Medulla oblongata (tissue), 1 donor: Measurements from ENCODE around the gene TMEM14A.
"Not testable (repeated sequence)": the region's sequence is repeated elsewhere in the genome, so short reads cannot be mapped to it uniquely, and the experiment has no call there.

ENCODE experiments used
- DNase-seq: peaks from one replicate; pipeline ENCODE4 v3.0.0-alpha.2; 2015; ENCODE audit errors: extremely low spot score

TMEM14A gene

GRCh38 chr6:52657870-52658269, 13.0 kb upstream of the TMEM14A start:
- DNase-seq, result no peak

GRCh38 chr6:52661551-52661950, 9.4 kb upstream of the TMEM14A start:
- DNase-seq, result no peak

GRCh38 chr6:52662031-52662430, 8.9 kb upstream of the TMEM14A start:
- DNase-seq, result no peak

GRCh38 chr6:52663120-52663935, 7.6 kb upstream of the TMEM14A start:
- peak; percentile 89 for DNase-seq

DNA sequence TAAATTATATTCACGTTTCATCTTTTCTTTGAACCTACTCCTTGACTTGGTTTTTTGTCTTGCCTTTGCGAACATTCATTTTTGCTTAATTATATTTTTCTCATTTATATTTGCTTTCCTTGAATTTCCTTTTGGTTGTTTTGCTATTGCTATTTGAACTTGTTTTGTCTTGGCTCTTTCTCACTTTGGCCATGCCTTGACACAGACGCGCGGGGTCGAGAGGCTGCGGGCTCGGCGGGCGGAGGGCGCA, 7.1 kb upstream of the TMEM14A start:
- no peak for DNase-seq

GRCh38 chr6:52664186-52664990, 6.5 kb upstream of the TMEM14A start:
- peak; percentile 93 for DNase-seq

DNA sequence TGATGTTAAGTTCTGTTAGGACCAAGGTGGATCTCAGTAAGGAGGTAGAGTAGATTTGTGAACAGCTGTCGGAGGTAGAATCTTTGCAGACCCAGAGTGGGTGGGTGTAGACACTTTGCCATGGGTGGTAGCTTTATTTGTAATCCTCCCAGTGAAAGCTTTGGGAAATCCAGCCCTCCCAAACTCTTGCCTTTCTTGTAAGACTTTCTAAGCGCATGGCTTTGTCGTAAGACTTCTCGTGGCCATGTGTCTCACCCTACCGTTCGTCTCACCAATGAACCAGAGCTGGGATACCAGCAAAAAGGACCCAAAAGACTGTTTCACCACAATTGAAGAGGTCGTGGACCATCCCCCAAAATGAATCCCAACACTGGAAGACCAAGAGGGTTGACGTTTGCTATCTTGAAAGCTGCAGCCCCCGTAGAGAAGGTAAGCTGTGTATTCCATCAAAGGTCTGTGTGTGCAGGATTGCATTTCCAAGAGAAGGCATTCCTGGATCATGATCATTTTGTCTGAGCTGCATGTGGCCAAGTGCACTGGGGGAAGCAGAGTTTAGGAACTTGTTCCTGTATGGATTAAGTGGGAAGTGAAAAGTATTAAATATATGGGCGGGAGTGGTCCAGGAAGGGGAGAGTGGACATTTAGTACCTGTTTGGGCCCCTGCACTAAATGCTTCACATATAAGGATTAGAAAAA, 5.8 kb upstream of the TMEM14A start:
- no peak for DNase-seq

- no peak for DNase-seq
Measured at GRCh38 chr6:52666071-52666470, 4.8 kb upstream of the TMEM14A start.

DNA sequence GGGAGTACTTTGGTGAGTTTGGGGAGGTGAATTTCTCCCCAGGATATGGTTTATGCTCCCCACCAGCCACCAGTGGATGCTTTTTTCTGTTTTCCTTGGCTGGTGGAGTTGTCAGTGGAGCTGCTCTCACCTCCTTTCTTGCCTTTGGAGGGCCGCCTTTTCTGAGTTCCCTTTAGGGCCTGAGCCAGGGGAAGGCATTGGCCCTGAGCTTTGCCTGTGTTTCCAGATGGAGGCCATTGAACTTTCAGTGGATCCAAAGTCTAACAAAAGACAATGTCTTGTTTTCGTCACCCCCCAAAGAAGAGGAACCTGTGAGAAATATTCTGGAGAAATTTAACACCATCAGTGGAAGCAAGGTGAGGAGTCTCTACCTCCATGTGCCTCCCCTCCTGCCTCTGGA, 4.4 kb upstream of the TMEM14A start:
- DNase-seq, result no peak

GRCh38 chr6:52667572-52667971, 3.3 kb upstream of the TMEM14A start:
- no peak for DNase-seq

- DNase-seq, result no peak
Measured at GRCh38 chr6:52671676-52672075, 763 bp downstream of the TMEM14A start.

DNA sequence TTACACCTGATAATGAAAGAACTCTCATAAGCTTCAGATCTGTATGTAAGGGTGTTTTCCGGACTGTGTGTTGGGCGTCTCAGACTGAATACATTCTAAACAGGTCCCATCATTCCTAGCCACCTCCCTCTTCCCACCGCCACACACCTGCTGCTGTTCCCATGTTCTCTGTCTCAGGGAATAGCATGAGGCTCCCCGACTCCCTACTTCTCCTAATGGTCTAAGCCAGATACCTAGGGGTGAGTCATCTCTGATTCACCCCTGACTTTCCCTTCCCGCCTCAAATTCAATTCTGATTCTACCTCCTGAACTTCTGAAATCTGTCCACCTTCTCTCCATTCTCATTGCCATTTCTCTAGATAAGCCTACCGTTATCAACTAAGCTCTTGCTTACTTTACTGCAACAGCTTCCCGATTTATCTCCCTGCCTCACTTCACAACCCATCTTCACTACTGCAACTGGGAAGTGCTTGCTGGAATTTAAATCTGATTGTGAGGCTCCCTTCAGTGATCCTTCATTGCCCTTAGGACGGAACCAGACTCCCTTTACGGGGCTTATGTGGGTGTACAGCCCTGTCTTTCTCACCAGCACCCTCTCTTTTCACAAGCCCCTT, 1.6 kb downstream of the TMEM14A start:
- no peak for DNase-seq

- DNase-seq, result no peak
Measured at GRCh38 chr6:52674666-52675065, 3.8 kb downstream of the TMEM14A start.

- DNase-seq, result no peak
Measured at GRCh38 chr6:52675372-52675771, 4.5 kb downstream of the TMEM14A start.

- DNase-seq, result not testable (repeated sequence)
Measured at GRCh38 chr6:52676631-52677030, 5.7 kb downstream of the TMEM14A start.

DNA sequence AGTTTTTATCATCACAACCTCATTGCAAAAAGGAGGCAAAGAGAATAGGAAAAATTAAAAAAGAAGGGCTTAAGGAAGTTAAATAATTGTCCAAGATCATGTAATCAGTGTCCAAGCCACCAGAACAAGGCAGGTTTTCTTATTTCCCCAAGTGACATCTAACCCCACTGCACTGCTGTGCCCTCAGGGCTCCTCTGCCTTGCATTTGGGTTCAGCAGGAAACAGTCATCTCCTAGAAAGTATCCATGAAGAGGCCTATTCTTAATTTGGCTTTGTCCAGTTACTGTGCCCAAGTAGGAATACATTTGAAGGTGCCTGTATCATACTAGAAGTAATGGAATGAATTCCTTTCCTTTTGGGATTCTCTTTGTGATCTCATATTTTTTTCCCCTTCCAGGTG, 10.5 kb downstream of the TMEM14A start:
- no peak for DNase-seq

DNA sequence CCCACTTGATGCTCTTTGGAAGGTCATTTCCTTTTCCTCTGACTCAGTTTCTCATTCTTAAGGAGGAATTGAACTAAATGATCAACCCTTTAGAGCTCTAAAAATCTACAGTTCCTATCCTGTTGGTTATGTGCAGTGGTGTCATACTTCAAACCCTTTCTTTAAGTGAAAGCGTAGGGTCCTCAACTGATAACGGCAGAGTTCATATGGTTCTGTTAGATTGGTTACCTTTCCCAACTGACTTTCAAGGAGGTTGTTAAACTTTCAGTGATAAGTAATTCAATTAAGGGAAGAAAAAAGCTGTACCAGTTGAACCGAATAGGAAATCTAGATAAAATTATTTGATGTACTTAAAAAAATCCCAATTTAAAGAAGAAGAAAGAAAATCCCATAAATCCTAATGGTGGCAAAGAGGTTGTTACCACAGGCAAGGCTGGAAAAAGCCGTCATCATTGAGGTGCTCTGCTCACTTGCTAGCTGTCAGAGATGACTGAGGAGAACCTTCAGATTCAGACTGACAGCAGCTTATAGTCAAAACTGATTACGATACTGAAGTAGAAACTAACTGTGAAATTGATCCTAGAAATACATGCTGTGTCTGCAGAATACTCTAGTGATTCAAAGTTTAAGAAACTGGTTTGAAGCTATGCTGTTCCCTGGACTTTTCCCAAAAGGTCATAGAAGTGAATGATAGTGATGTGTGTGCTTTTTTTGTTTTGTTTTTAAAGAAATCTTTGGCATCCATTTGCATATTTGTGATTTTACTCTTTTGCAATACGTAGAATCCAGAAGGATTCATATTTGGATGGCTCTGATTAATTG, 16.2 kb downstream of the TMEM14A start:
- DNase-seq, result no peak

GRCh38 chr6:52689857-52690256, 18.9 kb downstream of the TMEM14A start:
- DNase-seq, result no peak

GRCh38 chr6:52691718-52692117, 20.8 kb downstream of the TMEM14A start:
- no peak for DNase-seq

- no peak for DNase-seq
Measured at GRCh38 chr6:52693773-52694172, 22.9 kb downstream of the TMEM14A start.

GRCh38 chr6:52694404-52694803, 23.5 kb downstream of the TMEM14A start:
- no peak for DNase-seq
